ENCODE results near the gene C3orf18. TPM values are rescaled to one million over a fixed set of nuclear protein-coding genes. Genes with fewer than 3 reads are reported as not detected.

Gene C3orf18
- total RNA-seq, 3 donors from 2014 or later (not counting 1 experiment from before 2014, with no cell fraction given), result 7.5 to 15.3 (median 11.7) TPM

GRCh38 chr3:50510325-50510724 lies 57.2 kb downstream of the C3orf18 start:
- Mint-ChIP-seq H3K4me1 (peaks cover 6 to 11% of the 10 kb centered on the region in 2 donors), H3K36me3 (no peaks in the 10 kb centered on the region), H3K9me3 (no peaks in the 10 kb centered on the region), H3K4me3 (no peak overlapping the region), H3K27me3 (ENCODE audit: low read depth in 2 of 2) (no peaks in the 10 kb centered on the region), H3K27ac (no peak overlapping the region)
- DNase-seq (no peak), ATAC-seq (no peak)
- H3K27ac ChIP-seq (ENCODE audit: low read length), result no peak overlapping the region
- H3K4me1 ChIP-seq (ENCODE audit: control insufficient read depth, insufficient read depth, low read length), result peaks cover 4% of the 10 kb centered on the region
- H3K9me3 ChIP-seq (ENCODE audit: control insufficient read depth, insufficient read depth, low read length), result no peaks in the 10 kb centered on the region
- no peaks in the 10 kb centered on the region for H3K36me3 ChIP-seq (ENCODE audit: control insufficient read depth, insufficient read depth, low read length)
- 67% methylated on average over 2 of the region's 2 CpGs for WGBS (ENCODE audit: insufficient coverage)
- TF ChIP-seq CTCF (IDR thresholded peaks at IDR 0.05), result no peak
- intact Hi-C loops (cut with micrococcal nuclease), result no loop called here
- no peak overlapping the region for H3K4me3 ChIP-seq (ENCODE audit: low read length)
- no peaks in the 10 kb centered on the region for H3K27me3 ChIP-seq (ENCODE audit: control insufficient read depth, insufficient read depth, low read length)

GRCh38 chr3:50509715-50510114 lies 57.8 kb downstream of the C3orf18 start:
- Histone ChIP-seq H3K36me3 (ENCODE audit: control insufficient read depth, insufficient read depth, low read length) (no peaks in the 10 kb centered on the region), H3K4me3 (ENCODE audit: low read length) (no peak overlapping the region), H3K27ac (ENCODE audit: low read length) (no peak overlapping the region), H3K27me3 (ENCODE audit: control insufficient read depth, insufficient read depth, low read length) (no peaks in the 10 kb centered on the region), H3K9me3 (ENCODE audit: control insufficient read depth, insufficient read depth, low read length) (no peaks in the 10 kb centered on the region), H3K4me1 (ENCODE audit: control insufficient read depth, insufficient read depth, low read length) (no peaks in the 10 kb centered on the region)
- DNase-seq, result no peak
- no peak for TF ChIP-seq CTCF (IDR thresholded peaks at IDR 0.05)
- no peaks in the 10 kb centered on the region for H3K36me3 Mint-ChIP-seq
- H3K9me3 Mint-ChIP-seq, result no peaks in the 10 kb centered on the region
- no peak overlapping the region for H3K4me3 Mint-ChIP-seq
- H3K27me3 Mint-ChIP-seq (ENCODE audit: low read depth in 2 of 2), result no peaks in the 10 kb centered on the region
- H3K4me1 Mint-ChIP-seq, result peaks cover under 1 to 7% of the 10 kb centered on the region in 2 donors
- 100% methylated on average over 1 of the region's 5 CpGs for WGBS (ENCODE audit: insufficient coverage)
- no peak overlapping the region for H3K27ac Mint-ChIP-seq
- no peak for ATAC-seq
- intact Hi-C loops (cut with micrococcal nuclease), result no loop called here

DNA sequence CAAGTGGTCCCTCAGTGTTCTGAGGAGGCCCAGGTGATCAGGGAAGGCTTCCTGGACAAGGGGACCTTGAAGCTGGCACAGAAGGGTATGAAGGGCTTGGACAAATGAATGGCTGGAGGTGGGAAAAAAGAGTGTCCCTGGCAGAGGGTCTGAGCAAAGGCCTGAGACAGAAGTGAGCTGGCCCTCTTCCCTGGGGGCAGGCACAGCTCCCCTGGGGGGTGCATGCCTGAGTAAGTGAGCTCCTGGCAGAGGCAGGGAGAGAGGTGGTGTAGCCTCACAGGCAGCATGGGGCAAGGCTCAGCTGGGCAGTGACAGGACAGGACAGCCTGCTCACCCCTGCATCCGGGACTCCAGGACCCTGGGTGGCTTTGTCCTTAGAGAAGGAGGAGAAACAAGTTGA lies 58.7 kb downstream of the C3orf18 start:
- no peak for TF ChIP-seq CTCF (IDR thresholded peaks at IDR 0.05)
- intact Hi-C loops (cut with micrococcal nuclease), result no loop called here
- no peaks in the 10 kb centered on the region for H3K27me3 Mint-ChIP-seq (ENCODE audit: low read depth in 2 of 2)
- no peak for ATAC-seq
- Histone ChIP-seq H3K4me1 (ENCODE audit: control insufficient read depth, insufficient read depth, low read length) (peaks cover 5% of the 10 kb centered on the region), H3K9me3 (ENCODE audit: control insufficient read depth, insufficient read depth, low read length) (no peaks in the 10 kb centered on the region), H3K4me3 (ENCODE audit: low read length) (no peak overlapping the region), H3K27ac (ENCODE audit: low read length) (no peak overlapping the region), H3K36me3 (ENCODE audit: control insufficient read depth, insufficient read depth, low read length) (no peaks in the 10 kb centered on the region), H3K27me3 (ENCODE audit: control insufficient read depth, insufficient read depth, low read length) (no peaks in the 10 kb centered on the region)
- H3K27ac Mint-ChIP-seq, result no peak overlapping the region
- DNase-seq, result no peak
- H3K4me1 Mint-ChIP-seq, result peaks cover 0 to 5% of the 10 kb centered on the region in 2 donors
- no peaks in the 10 kb centered on the region for H3K9me3 Mint-ChIP-seq
- WGBS (ENCODE audit: insufficient coverage), result 57% methylated on average over 1 of the region's 1 CpG
- no peak overlapping the region for H3K4me3 Mint-ChIP-seq
- no peaks in the 10 kb centered on the region for H3K36me3 Mint-ChIP-seq

Other genes starting within 250 kb of the C3orf18 start
- gene HYAL2, start 245.0 kb downstream of the C3orf18 start, total RNA-seq, result 1 to 10 TPM; 1.2 to 3.7 (median 3.1) TPM
- gene TUSC2, start 239.5 kb downstream of the C3orf18 start, total RNA-seq, result 10 to 100 TPM; 18.4 to 23.4 (median 21.3) TPM
- gene RASSF1, start 226.9 kb downstream of the C3orf18 start, total RNA-seq, result 100 to 1,000 TPM; 298 to 329 (median 305) TPM
- 1 to 10 TPM; 3.0 to 6.3 (median 3.5) TPM for gene ZMYND10, start 222.0 kb downstream of the C3orf18 start, total RNA-seq
- gene NPRL2, start 217.0 kb downstream of the C3orf18 start, total RNA-seq, result 10 to 100 TPM; 78.9 to 87.6 (median 80.9) TPM
- 10 to 100 TPM; 39.6 to 54.0 (median 50.5) TPM for gene CYB561D2, start 216.9 kb downstream of the C3orf18 start, total RNA-seq
- 10 to 100 TPM; 15.3 to 24.3 (median 22.7) TPM for gene TMEM115, start 208.2 kb downstream of the C3orf18 start, total RNA-seq
- 10 to 100 TPM; 36.5 to 56.4 (median 43.8) TPM for gene CACNA2D2, start 64.1 kb downstream of the C3orf18 start, total RNA-seq
- gene HEMK1, start 1.8 kb upstream of the C3orf18 start, total RNA-seq, result 10 to 100 TPM; 20.5 to 29.3 (median 28.2) TPM
- gene CISH, start 44.0 kb upstream of the C3orf18 start, total RNA-seq, result 10 to 100 TPM in 2 of 3 donors, 1 to 10 TPM in 1; 2.4 to 23.6 (median 11.3) TPM
- 10 to 100 TPM; 48.0 to 57.7 (median 49.3) TPM for gene MAPKAPK3, start 49.4 kb upstream of the C3orf18 start, total RNA-seq
- gene DOCK3, start 107.2 kb upstream of the C3orf18 start, total RNA-seq, result 1 to 10 TPM; 1.4 to 2.4 (median 1.7) TPM